HepG2 (cell line): ENCODE data around the gene KIFC1. TPM values are rescaled to one million over a fixed set of nuclear protein-coding genes. Genes with fewer than 3 reads are reported as not detected.
A peak's percentile ranks its signal among the peaks of the same experiment; 100 is the strongest.

Source experiments
- ARNTL ChIP-seq: sonication (generic); formaldehyde crosslinking; IDR thresholded peaks from 2 replicates; pipeline ENCODE4 v1.4.0; 2020; ENCODE audit warnings: mild to moderate bottlenecking, missing genetic modification reagents
- KDM4B ChIP-seq: sonication (generic); formaldehyde crosslinking; IDR thresholded peaks from 2 replicates; pipeline ENCODE4 v1.4.0; 2020; ENCODE audit warnings: missing genetic modification reagents
- PHF5A ChIP-seq: IDR thresholded peaks from one replicate; pipeline ENCODE4 v1.6.1; 2018; ENCODE audit warnings: low read depth, missing genetic modification reagents; ENCODE audit not compliant: unreplicated experiment
- RAD21 ChIP-seq: fragments of 450-650 bp; formaldehyde crosslinking; IDR thresholded peaks from 2 replicates; pipeline ENCODE4 v1.5.0; 2020; ENCODE audit warnings: mild to moderate bottlenecking
- U2AF1 ChIP-seq: fragments of 200-400 bp; formaldehyde crosslinking; optimal IDR thresholded peaks from 2 replicates; pipeline ENCODE3; 2017; ENCODE audit warnings: mild to moderate bottlenecking, low read depth, low read length
- ZFP36L1 ChIP-seq: sonication (generic); formaldehyde crosslinking; IDR thresholded peaks from 2 replicates; pipeline ENCODE4 v1.8.0; 2022; ENCODE audit warnings: mild to moderate bottlenecking, missing genetic modification reagents, moderate library complexity
- ZFP37 ChIP-seq: sonication (generic); formaldehyde crosslinking; IDR thresholded peaks from 2 replicates; pipeline ENCODE4 v1.4.0; 2020; ENCODE audit warnings: missing genetic modification reagents, borderline replicate concordance
- ZNF256 ChIP-seq: sonication (generic); formaldehyde crosslinking; conservative IDR thresholded peaks from 2 replicates; pipeline ENCODE4 v1.4.0; 2020; ENCODE audit warnings: missing genetic modification reagents
- polyA plus RNA-seq, 8 experiments: library from polyadenylated mRNA; depleted of rRNA in 3 of 8; stranded (reverse) in 7 of 8; unstranded in 1 of 8; fragments of >200 nt; fragmentation: Illumina TruSeq in 4 of 8; extraction: Trizol in 4 of 8; gene quantifications; 2 replicates each; pipeline versions ENCODE4 v1.2.1 to v1.2.3, GENCODE V29; 2011 to 2016; ENCODE audit warnings: low read depth in 4 of 8, missing spikeins in 1 of 8, mixed read lengths in 1 of 8; ENCODE audit not compliant: insufficient read depth in 1 of 8
- total RNA-seq, 5 experiments: library from RNA; depleted of rRNA; stranded (reverse); fragments of >200 nt; fragmentation: Illumina TruSeq; extraction: Trizol; gene quantifications; 2 replicates each; pipeline ENCODE4 v1.2.3, GENCODE V29; 2016; ENCODE audit warnings: low read depth in 1 of 5
- TF ChIP-seq, protein P1 (sequence below): sonication (generic); formaldehyde crosslinking; IDR thresholded peaks from 2 replicates; pipeline ENCODE4 v1.5.0; 2020; ENCODE audit warnings: mild to moderate bottlenecking, missing genetic modification reagents, borderline replicate concordance
- TF ChIP-seq, protein P2 (sequence below): sonication (generic); formaldehyde crosslinking; IDR thresholded peaks from 2 replicates; pipeline ENCODE4; 2020; ENCODE audit warnings: missing genetic modification reagents, mild to moderate bottlenecking, borderline replicate concordance
- TF ChIP-seq, protein P3 (sequence below): IDR thresholded peaks from 2 replicates; pipeline ENCODE4 v1.6.1; 2012; ENCODE audit warnings: low read depth, low read length, improper control_type of control experiment

KIFC1 gene
- total and polyA plus RNA-seq, 2 of the 13 experiments (the other 11 are each of a cell fraction or from before 2014, with no cell fraction given) = 25.0 to 45.5 TPM

DNA sequence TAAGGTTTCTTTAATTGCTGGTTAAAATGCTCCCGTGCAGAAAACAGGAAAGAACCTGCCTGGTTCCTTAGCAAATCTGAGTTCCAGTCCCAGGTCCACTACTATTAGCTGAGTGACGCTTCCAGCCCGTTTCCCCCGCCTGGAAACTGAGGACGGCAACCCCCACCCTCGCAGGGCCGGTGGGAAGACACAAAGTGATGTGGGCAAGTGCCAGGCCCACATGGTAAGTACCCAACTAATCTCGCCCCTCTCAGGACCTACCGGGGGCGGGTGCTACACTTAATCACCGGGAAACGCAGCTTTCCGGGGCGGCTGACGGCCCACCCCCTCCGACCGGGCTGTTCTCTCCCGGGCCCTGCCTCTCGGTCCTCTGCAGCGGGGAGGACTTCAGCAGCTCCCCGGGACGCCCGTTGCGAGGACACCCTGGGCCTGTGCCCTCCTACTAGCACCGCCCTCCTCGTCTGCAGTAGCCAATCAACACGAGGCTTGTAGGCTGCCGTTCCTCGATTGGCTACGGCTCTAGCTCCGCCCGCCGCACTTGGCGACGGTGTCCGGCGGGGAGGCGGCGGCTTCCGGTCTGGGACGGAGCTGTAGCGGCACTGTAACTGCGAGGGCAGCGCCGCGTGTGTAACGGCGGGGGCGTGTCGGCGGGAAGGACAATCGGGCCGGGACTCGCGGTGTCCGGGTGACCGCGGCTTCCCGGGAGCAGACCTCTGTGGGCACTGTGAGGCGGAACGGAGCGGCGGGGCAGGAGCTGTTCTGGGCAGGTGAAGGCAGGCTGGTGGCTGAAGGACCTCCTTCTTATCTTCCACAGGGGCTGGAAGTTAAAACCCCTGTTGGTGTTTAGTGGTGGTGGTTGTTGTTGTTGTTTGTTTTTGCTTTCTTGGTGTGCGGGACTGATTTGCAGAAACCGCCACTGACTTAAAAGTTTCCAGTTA, 62.7 kb downstream of the KIFC1 start, which contains the start of gene ZBTB9 (continued):
- TF ChIP-seq, protein P1, sequence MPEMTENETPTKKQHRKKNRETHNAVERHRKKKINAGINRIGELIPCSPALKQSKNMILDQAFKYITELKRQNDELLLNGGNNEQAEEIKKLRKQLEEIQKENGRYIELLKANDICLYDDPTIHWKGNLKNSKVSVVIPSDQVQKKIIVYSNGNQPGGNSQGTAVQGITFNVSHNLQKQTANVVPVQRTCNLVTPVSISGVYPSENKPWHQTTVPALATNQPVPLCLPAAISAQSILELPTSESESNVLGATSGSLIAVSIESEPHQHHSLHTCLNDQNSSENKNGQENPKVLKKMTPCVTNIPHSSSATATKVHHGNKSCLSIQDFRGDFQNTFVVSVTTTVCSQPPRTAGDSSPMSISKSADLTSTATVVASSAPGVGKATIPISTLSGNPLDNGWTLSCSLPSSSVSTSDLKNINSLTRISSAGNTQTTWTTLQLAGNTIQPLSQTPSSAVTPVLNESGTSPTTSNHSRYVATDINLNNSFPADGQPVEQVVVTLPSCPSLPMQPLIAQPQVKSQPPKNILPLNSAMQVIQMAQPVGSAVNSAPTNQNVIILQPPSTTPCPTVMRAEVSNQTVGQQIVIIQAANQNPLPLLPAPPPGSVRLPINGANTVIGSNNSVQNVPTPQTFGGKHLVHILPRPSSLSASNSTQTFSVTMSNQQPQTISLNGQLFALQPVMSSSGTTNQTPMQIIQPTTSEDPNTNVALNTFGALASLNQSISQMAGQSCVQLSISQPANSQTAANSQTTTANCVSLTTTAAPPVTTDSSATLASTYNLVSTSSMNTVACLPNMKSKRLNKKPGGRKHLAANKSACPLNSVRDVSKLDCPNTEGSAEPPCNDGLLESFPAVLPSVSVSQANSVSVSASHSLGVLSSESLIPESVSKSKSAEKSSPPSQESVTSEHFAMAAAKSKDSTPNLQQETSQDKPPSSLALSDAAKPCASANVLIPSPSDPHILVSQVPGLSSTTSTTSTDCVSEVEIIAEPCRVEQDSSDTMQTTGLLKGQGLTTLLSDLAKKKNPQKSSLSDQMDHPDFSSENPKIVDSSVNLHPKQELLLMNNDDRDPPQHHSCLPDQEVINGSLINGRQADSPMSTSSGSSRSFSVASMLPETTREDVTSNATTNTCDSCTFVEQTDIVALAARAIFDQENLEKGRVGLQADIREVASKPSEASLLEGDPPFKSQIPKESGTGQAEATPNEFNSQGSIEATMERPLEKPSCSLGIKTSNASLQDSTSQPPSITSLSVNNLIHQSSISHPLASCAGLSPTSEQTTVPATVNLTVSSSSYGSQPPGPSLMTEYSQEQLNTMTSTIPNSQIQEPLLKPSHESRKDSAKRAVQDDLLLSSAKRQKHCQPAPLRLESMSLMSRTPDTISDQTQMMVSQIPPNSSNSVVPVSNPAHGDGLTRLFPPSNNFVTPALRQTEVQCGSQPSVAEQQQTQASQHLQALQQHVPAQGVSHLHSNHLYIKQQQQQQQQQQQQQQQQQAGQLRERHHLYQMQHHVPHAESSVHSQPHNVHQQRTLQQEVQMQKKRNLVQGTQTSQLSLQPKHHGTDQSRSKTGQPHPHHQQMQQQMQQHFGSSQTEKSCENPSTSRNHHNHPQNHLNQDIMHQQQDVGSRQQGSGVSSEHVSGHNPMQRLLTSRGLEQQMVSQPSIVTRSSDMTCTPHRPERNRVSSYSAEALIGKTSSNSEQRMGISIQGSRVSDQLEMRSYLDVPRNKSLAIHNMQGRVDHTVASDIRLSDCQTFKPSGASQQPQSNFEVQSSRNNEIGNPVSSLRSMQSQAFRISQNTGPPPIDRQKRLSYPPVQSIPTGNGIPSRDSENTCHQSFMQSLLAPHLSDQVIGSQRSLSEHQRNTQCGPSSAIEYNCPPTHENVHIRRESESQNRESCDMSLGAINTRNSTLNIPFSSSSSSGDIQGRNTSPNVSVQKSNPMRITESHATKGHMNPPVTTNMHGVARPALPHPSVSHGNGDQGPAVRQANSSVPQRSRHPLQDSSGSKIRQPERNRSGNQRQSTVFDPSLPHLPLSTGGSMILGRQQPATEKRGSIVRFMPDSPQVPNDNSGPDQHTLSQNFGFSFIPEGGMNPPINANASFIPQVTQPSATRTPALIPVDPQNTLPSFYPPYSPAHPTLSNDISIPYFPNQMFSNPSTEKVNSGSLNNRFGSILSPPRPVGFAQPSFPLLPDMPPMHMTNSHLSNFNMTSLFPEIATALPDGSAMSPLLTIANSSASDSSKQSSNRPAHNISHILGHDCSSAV (CRISPR knock-in tag) = no peak
- no peak for TF ChIP-seq ZNF256 (CRISPR knock-in tag)
- TF ChIP-seq RAD21 (CRISPR knock-in tag) = 0 out of 2 replicates have a peak, but pooled peaks have one; percentile 28
- TF ChIP-seq, protein P2, sequence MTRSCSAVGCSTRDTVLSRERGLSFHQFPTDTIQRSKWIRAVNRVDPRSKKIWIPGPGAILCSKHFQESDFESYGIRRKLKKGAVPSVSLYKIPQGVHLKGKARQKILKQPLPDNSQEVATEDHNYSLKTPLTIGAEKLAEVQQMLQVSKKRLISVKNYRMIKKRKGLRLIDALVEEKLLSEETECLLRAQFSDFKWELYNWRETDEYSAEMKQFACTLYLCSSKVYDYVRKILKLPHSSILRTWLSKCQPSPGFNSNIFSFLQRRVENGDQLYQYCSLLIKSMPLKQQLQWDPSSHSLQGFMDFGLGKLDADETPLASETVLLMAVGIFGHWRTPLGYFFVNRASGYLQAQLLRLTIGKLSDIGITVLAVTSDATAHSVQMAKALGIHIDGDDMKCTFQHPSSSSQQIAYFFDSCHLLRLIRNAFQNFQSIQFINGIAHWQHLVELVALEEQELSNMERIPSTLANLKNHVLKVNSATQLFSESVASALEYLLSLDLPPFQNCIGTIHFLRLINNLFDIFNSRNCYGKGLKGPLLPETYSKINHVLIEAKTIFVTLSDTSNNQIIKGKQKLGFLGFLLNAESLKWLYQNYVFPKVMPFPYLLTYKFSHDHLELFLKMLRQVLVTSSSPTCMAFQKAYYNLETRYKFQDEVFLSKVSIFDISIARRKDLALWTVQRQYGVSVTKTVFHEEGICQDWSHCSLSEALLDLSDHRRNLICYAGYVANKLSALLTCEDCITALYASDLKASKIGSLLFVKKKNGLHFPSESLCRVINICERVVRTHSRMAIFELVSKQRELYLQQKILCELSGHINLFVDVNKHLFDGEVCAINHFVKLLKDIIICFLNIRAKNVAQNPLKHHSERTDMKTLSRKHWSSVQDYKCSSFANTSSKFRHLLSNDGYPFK (CRISPR knock-in tag) = peak; percentile 92; the same call in 1 of the 2 replicates
- peak; percentile 90; the same call in 1 of the 2 replicates for TF ChIP-seq ZFP36L1 (CRISPR knock-in tag)
- TF ChIP-seq ARNTL (CRISPR knock-in tag) = peak; percentile 73
- TF ChIP-seq U2AF1 = peak; percentile 76
- no peak; the same call in 1 of the 2 replicates for TF ChIP-seq ZFP37 (CRISPR knock-in tag)
- TF ChIP-seq KDM4B (CRISPR knock-in tag) = 0 out of 2 replicates have a peak, but pooled peaks have one; percentile 32
- TF ChIP-seq PHF5A (CRISPR knock-in tag) = no peak
- TF ChIP-seq, protein P3, sequence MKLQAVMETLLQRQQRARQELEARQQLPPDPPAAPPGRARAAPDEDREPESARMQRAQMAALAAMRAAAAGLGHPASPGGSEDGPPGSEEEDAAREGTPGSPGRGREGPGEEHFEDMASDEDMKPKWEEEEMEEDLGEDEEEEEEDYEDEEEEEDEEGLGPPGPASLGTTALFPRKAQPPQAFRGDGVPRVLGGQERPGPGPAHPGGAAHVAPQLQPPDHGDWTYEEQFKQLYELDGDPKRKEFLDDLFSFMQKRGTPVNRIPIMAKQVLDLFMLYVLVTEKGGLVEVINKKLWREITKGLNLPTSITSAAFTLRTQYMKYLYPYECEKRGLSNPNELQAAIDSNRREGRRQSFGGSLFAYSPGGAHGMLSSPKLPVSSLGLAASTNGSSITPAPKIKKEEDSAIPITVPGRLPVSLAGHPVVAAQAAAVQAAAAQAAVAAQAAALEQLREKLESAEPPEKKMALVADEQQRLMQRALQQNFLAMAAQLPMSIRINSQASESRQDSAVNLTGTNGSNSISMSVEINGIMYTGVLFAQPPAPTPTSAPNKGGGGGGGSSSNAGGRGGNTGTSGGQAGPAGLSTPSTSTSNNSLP = 0 out of 2 replicates have a peak, but pooled peaks have one; percentile 1
